ENCODE data around the gene SERPINA12. TPM values are rescaled to one million over a fixed set of nuclear protein-coding genes. Genes with fewer than 3 reads are reported as not detected.

The SERPINA12 gene
- total and polyA plus RNA-seq, 10 of the 15 experiments (the other 5 are each of a cell fraction or from before 2014, with no cell fraction given), result not detected

DNA sequence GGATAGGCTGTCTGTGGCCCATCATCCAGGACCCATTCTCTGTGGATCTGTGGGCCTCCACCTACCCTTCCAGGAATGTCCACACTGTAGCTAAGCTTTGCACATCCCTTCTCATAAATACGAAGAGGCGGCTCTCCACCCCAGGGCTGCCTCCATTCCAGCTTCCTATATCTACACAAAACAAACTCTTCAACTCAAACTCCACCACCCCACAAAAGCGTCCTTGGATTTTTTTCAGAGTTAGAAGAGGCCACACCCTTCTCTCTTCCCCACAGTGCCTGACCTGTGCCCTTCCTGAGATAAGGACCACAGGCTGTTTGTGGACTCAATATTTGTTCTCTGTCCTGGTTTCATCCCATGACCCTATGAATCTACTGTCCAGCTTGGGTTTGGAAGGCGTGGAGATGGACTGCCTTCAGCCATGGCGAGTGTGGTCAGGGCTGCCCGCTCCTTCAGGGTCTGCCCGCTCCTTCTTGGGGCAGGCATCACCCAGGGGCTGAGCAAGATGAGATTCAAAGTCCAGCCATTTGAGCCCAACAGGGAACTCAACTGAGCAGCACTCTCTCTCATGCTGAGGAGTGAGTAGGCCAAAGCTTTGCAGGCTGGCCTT is 13.0 kb upstream of the SERPINA12 start:
- no TSS peak for BruUV-seq (replicated peaks)
- Histone ChIP-seq H2AFZ (ENCODE audit: control insufficient read depth, low read depth, low read length) (no peak overlapping the region), H3K4me3 (no peak overlapping the region), H3K79me2 (ENCODE audit: control insufficient read depth, insufficient read depth, low read length) (no peaks in the 10 kb centered on the region), H3K4me2 (ENCODE audit: control insufficient read depth, insufficient read depth) (no peak overlapping the region), H3K9me3 (replicated peaks; ENCODE audit: control insufficient read depth, insufficient read depth, low read length) (no peaks in the 10 kb centered on the region; the same call in 2 of the 3 replicates), H3K4me1 (ENCODE audit: control insufficient read depth, insufficient read depth, low read length) (no peaks in the 10 kb centered on the region), H3K27ac (ENCODE audit: control insufficient read depth, insufficient read depth) (no peak overlapping the region), H3K36me3 (ENCODE audit: control insufficient read depth in 2 of 2, insufficient read depth in 2 of 2, low read length in 1 of 2) (no peaks in the 10 kb centered on the region), H3K27me3 (replicated peaks in 1 of 2; ENCODE audit: control insufficient read depth in 2 of 2, insufficient read depth in 2 of 2, low read length in 1 of 2) (peaks cover 0 to 4% of the 10 kb centered on the region in 2 experiments; a peak in 2 of 4 replicates), H3K9ac (ENCODE audit: control insufficient read depth, insufficient read depth, low read length) (no peak overlapping the region), H4K20me1 (ENCODE audit: control insufficient read depth, insufficient read depth) (no peaks in the 10 kb centered on the region)
- ATAC-seq (no peak), FAIRE-seq (no peak), DNase-seq (ENCODE audit: low read depth, low spot score) (no peak)
- SMC1A ChIA-PET (ENCODE audit: uncharacterized antibody, unreplicated experiment), result no interaction called here
- TF ChIP-seq SUZ12 (IDR thresholded peaks at IDR 0.05; ENCODE audit: unreplicated experiment), result no peak
- TF ChIP-seq, protein P1, sequence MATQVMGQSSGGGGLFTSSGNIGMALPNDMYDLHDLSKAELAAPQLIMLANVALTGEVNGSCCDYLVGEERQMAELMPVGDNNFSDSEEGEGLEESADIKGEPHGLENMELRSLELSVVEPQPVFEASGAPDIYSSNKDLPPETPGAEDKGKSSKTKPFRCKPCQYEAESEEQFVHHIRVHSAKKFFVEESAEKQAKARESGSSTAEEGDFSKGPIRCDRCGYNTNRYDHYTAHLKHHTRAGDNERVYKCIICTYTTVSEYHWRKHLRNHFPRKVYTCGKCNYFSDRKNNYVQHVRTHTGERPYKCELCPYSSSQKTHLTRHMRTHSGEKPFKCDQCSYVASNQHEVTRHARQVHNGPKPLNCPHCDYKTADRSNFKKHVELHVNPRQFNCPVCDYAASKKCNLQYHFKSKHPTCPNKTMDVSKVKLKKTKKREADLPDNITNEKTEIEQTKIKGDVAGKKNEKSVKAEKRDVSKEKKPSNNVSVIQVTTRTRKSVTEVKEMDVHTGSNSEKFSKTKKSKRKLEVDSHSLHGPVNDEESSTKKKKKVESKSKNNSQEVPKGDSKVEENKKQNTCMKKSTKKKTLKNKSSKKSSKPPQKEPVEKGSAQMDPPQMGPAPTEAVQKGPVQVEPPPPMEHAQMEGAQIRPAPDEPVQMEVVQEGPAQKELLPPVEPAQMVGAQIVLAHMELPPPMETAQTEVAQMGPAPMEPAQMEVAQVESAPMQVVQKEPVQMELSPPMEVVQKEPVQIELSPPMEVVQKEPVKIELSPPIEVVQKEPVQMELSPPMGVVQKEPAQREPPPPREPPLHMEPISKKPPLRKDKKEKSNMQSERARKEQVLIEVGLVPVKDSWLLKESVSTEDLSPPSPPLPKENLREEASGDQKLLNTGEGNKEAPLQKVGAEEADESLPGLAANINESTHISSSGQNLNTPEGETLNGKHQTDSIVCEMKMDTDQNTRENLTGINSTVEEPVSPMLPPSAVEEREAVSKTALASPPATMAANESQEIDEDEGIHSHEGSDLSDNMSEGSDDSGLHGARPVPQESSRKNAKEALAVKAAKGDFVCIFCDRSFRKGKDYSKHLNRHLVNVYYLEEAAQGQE (IDR thresholded peaks at IDR 0.05; ENCODE audit: low read depth, low read length), result no peak
- no peak for TF ChIP-seq IKZF1 (conservative IDR thresholded peaks at IDR 0.05)
- no peak for TF ChIP-seq SMAD5 (IDR thresholded peaks at IDR 0.05; ENCODE audit: low read depth)
- no peak for TF ChIP-seq KLF5 (IDR thresholded peaks at IDR 0.05; ENCODE audit: partially characterized antibody)
- TF ChIP-seq, protein P2, sequence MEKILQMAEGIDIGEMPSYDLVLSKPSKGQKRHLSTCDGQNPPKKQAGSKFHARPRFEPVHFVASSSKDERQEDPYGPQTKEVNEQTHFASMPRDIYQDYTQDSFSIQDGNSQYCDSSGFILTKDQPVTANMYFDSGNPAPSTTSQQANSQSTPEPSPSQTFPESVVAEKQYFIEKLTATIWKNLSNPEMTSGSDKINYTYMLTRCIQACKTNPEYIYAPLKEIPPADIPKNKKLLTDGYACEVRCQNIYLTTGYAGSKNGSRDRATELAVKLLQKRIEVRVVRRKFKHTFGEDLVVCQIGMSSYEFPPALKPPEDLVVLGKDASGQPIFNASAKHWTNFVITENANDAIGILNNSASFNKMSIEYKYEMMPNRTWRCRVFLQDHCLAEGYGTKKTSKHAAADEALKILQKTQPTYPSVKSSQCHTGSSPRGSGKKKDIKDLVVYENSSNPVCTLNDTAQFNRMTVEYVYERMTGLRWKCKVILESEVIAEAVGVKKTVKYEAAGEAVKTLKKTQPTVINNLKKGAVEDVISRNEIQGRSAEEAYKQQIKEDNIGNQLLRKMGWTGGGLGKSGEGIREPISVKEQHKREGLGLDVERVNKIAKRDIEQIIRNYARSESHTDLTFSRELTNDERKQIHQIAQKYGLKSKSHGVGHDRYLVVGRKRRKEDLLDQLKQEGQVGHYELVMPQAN (conservative IDR thresholded peaks at IDR 0.05), result no peak
- 30% methylated on average over 7 of the region's 7 CpGs for WGBS (ENCODE audit: insufficient coverage, insufficient replicate concordance, low lambda C conversion rate, missing lambda C conversion rate)
- intact Hi-C loops (cut with micrococcal nuclease; ENCODE audit: unreplicated experiment) (no loop called here), in situ Hi-C loops (cut with MboI) (no loop called here)
- CTCF ChIA-PET, result no interaction called here
- RAD21 ChIA-PET (ENCODE audit: unreplicated experiment), result no interaction called here
- POLR2A ChIA-PET, result no interaction called here

All from GM12878 (cell line).